ENCODE results near the gene CDH15.

The CDH15 gene

GRCh38 chr16:89142474-89143195, 28.9 kb upstream of the CDH15 start:
- no peak for DNase-seq
- Histone ChIP-seq H3K27me3 (no peaks in the 10 kb centered on the region), H3K4me3 (no peak overlapping the region), H3K9me3 (no peaks in the 10 kb centered on the region), H3K36me3 (peaks cover 18 to 94% (median 71%) of the 10 kb centered on the region in 3 donors), H3K4me1 (no peaks in the 10 kb centered on the region), H3K27ac (no peak overlapping the region)
- no peak for TF ChIP-seq CTCF (IDR thresholded peaks at IDR 0.05)
- intact Hi-C loops (cut with DNase I; ENCODE audit: low total_unique reads), result no loop called here

- no peak for TF ChIP-seq CTCF (IDR thresholded peaks at IDR 0.05)
- Histone ChIP-seq H3K9me3 (no peaks in the 10 kb centered on the region), H3K36me3 (peaks cover 25 to 94% (median 70%) of the 10 kb centered on the region in 3 donors), H3K27ac (no peak overlapping the region), H3K27me3 (no peaks in the 10 kb centered on the region), H3K4me1 (no peaks in the 10 kb centered on the region), H3K4me3 (no peak overlapping the region)
- intact Hi-C loops (cut with DNase I; ENCODE audit: low total_unique reads), result no loop called here
- no peak for DNase-seq
Observed at GRCh38 chr16:89143201-89143741, 28.3 kb upstream of the CDH15 start.

DNA sequence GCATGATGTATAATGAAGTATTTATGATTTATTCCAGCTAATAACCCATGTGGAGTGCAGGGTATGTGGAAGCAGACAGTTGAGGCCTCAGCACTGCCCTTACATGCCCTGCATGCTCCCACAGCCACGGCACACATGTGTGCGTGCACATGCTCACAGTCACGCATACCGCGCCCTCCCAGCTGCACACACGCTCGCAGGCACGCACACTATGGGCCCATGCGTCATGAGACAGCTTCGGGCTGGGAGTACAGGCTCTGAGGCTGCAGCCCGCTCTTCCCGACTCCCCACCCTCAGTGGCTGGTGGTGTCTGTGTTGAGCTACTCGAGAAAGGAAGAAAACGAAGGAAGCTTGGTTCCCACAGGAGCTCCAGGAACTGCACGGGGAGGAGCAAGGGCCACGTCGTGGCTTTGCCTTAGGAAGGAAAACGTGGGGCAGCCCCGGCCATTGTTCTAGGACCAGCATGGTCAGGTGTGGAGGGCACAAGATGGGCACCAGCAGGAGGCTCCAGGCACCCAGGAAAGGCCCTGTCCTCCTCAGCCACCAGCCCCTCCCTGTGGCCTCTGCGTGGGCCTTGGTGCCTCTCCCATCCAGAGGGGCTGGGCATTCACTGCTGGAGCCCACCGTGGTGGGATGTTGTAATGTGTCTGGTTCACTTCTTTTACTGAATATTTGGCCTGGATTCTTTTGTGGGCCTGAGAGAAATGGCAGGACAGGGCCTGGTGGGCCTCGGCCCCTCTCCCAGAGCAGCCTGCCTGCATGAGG, 27.5 kb upstream of the CDH15 start:
- H3K4me1 ChIP-seq, result no peaks in the 10 kb centered on the region
- H3K4me3 ChIP-seq, result no peak overlapping the region
- intact Hi-C loops (cut with DNase I; ENCODE audit: low total_unique reads), result no loop called here
- no peak for TF ChIP-seq CTCF (IDR thresholded peaks at IDR 0.05)
- DNase-seq, result no peak
- H3K27ac ChIP-seq, result no peak overlapping the region
- H3K27me3 ChIP-seq, result no peaks in the 10 kb centered on the region
- H3K9me3 ChIP-seq, result no peaks in the 10 kb centered on the region
- H3K36me3 ChIP-seq, result peaks cover 27 to 94% (median 75%) of the 10 kb centered on the region in 3 donors

GRCh38 chr16:89144681-89145080, 26.9 kb upstream of the CDH15 start:
- no peaks in the 10 kb centered on the region for H3K9me3 ChIP-seq
- H3K4me1 ChIP-seq, result no peaks in the 10 kb centered on the region
- no peak for TF ChIP-seq CTCF (IDR thresholded peaks at IDR 0.05)
- H3K27me3 ChIP-seq, result no peaks in the 10 kb centered on the region
- no peak overlapping the region for H3K27ac ChIP-seq
- intact Hi-C loops (cut with DNase I; ENCODE audit: low total_unique reads), result no loop called here
- no peak overlapping the region for H3K4me3 ChIP-seq
- peaks cover 33 to 95% (median 79%) of the 10 kb centered on the region in 3 donors for H3K36me3 ChIP-seq
- no peak for DNase-seq

DNA sequence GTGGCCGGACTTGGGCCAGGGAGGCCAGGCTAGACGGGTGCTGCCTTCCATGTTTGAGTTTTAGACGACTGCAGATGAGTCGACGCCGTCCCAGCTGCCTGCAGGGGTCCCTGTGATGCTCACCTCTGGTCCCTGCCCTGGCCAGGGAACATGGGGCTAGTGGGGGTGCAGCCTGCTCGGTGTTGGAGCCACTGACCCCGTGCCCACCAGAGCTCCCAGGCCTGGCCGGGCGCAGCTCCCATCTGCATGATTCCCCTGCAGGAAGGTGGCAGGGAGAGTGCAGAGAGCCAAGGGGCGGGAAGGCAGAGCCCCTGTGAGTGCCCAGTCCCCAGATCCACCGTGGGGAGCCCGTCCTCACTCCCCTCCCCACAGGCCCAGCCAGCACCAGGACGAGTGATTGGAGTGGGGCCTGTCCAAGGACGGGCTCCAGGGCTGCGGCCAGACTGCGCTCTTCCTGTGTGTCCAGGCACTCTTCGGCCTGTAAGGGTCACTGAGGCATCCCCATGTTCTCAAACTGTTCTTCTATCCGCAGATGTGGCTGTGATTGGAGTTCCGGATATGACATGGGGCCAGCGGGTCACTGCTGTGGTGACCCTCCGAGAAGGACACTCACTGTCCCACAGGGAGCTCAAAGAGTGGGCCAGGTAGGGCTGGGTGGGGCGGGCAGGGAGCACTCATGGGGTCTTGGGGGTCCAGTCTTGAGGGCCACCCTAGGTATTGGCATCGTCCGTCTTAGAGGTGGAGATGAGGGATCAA, 26.0 kb upstream of the CDH15 start:
- H3K36me3 ChIP-seq, result peaks cover 41 to 95% (median 79%) of the 10 kb centered on the region in 3 donors
- H3K27ac ChIP-seq, result no peak overlapping the region
- no peak overlapping the region for H3K4me3 ChIP-seq
- H3K27me3 ChIP-seq, result no peaks in the 10 kb centered on the region
- no peaks in the 10 kb centered on the region for H3K4me1 ChIP-seq
- no peaks in the 10 kb centered on the region for H3K9me3 ChIP-seq
- intact Hi-C loops (cut with DNase I; ENCODE audit: low total_unique reads), result no loop called here
- no peak for DNase-seq
- TF ChIP-seq CTCF (IDR thresholded peaks at IDR 0.05), result no peak
